ENCODE results near the gene TRIM24.

Gene TRIM24

GRCh38 chr7:138542183-138542582 is 82.1 kb downstream of the TRIM24 start:
- no peak for DNase-seq

- DNase-seq, result no peak
These were observed 83.7 kb downstream of the TRIM24 start for GRCh38 chr7:138543739-138544138.

DNA sequence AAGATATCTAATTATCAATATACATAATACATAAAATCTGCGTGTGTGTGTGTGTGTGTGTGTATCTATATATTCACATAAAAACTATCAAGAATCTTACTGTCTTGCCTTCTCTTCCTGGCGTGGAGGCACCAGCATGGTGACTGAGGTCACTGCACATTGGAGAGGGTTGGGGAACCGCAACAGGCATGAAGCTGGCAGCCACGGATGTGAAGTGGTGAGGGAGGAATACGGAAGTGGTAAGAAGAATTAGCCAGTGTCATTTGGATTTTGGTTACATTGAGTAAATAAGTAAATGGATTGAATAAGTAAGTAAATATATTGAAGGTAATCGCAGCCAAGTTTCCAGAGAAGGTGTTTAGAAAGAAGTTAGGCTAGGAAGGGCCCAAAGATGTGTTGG is 85.1 kb downstream of the TRIM24 start:
- DNase-seq, result no peak

GRCh38 chr7:138546064-138546619 is 86.1 kb downstream of the TRIM24 start:
- DNase-seq, result no peak

DNA sequence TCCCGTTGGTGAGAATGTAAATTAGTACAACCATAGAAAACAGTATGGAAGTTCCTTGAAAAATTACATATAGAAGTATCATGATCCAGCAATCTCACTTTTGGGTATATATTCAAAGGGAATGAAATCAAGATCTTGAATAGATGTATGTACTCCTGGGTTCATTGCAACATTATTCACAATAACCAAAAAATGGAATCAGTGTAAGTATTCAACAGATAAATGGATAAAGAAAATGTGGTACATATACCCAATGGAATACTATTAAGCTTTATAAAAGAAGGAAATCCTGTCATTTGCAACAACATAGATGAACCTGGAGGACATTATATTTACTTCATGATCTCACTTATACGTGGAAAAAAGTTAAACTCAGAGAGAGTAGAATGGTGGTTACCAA is 86.8 kb downstream of the TRIM24 start:
- DNase-seq, result no peak

GRCh38 chr7:138549082-138549481 is 89.0 kb downstream of the TRIM24 start:
- DNase-seq, result no peak

- no peak for DNase-seq
These were observed 90.3 kb downstream of the TRIM24 start for GRCh38 chr7:138550337-138550736.

DNA sequence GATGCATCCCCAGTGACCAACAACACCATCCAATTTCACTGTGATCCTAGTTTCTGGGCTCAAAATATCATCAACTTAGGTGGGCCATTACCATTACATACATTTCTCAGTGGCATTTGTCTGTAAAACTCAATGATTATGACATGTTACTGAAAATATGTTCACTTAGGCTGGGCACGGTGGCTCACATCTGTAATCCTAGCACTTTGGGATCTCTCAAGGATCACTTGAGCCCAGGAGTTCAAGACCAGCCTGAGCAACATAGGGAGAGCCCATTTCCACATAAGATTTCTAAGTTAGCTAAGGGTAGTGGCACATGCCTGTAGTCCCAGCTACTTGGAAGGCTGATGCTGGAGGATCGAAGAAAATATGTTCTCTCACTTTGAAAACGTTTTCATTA is 91.0 kb downstream of the TRIM24 start:
- no peak for DNase-seq

DNA sequence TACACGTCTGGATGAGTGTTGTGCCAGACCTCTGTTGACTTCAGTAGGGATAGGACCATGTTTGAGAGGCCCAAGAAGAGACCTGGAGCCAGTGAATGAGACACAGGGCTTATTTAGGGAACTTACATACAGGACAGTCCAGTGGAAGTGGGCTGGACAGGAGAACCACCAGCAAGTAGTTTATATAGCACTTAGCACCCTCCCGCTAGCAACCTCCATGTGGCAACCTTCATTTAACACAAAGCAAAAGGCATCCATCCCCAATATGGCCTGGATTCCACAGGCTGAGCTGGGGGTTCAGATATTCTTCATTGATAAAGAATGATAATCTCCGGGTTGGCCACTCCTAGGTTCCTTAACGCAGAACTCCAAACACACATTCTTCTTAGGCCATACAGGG is 93.7 kb downstream of the TRIM24 start:
- DNase-seq, result no peak

DNA sequence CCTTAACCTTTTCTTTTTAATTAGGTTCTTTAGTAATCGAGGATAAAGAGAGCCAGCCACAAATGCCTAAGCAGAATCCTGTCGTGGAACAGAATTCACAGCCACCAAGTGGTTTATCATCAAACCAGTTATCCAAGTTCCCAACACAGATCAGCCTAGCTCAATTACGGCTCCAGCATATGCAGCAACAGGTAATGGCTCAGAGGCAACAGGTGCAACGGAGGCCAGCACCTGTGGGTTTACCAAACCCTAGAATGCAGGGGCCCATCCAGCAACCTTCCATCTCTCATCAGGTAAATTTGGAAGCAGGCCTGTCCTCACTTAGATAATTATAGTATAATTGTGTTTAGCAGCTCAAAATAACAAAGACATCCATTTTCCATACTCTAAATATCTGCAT is 94.6 kb downstream of the TRIM24 start:
- no peak for DNase-seq

DNA sequence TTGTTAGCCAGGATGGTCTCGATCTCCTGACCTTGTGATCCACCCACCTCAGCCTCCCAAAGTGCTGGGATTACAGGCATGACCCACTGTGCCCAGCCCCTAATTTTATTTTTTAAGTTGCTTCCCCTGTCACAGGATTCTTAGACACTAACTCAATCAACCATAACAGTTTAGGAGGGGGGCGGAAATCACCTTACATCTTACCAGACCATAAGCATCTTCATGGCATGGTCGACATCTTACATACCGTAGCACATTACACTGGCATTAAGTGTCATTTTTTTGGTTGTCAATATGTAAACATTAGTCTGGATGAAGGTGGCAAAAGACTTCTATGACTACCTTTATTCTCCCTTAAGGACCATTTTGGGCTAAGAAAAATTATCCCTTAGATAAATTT is 95.6 kb downstream of the TRIM24 start:
- DNase-seq, result no peak

DNA sequence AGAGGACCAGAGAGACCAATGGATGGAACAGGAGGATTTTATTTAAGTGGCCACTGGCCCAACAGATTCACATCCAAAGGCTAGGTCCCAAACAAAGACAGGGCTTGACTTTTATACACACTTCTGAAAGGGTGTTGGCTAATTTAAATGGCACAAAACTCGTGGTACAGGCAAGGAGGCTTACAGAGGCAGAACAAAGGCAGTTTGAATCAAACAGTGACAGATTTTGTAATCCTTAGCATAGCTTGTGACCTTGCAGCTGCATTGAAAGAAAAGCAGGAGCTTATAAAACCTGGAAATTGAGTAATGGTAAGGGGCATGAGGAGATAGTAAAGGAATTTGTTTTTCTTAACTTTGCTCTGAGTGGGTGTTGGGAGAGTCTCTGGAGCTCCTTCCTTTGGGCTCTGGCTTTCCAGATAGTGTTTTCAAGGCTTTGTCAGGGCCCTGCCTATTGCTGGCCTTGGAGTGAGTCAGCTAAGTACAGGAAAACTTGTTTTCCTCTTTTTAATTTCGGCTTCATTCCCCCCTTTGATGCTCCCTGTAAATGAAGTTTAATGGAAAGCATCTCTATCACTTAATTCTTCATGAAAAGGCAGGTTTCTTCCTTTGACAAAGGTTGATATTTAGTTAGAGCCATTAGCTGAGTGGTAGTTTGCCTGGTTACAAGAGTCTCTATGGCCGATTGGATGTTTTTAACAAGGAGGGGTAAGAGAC is 96.9 kb downstream of the TRIM24 start:
- no peak for DNase-seq

- DNase-seq, result no peak
These were observed 99.4 kb downstream of the TRIM24 start for GRCh38 chr7:138559448-138559847.

DNA sequence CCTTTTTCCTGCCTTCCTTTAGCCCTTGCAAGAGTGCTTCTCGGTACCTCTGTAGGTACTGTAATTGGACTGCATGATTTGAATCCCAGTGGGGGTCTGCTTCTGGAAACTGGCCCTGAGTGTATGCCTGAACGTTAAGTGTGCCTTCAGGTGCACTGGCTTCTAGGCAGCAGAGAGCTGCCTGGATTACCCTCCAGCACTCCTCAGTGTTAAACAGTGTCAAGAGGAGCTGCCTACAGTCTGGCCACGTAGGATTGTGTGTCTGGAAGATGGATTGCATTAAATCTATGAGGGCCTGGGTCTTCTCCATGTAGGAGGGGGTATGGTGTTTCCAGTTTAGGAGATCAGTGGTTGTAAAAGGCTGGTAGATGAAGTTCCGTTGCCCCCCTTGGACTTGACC is 103.7 kb downstream of the TRIM24 start:
- DNase-seq, result no peak

DNA sequence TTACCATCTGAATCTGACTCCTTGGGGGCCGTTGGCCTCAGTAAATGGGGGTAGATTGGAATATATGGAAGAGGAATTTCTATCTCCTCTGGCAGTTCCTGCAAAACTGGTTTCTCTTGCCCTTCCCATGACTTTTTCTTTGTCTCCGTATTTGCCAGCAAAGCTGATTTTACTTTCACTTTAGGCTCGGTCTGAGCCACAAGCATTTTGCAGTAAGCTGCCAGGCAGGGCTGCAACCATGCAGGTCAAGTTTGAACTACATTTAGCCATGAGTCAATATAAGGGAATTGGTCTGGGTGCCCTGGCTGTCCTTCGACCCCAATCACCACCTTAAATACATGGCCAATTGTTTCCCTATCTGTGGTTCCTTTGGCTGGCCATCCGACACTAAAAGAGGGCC is 104.3 kb downstream of the TRIM24 start:
- DNase-seq, result no peak

DNA sequence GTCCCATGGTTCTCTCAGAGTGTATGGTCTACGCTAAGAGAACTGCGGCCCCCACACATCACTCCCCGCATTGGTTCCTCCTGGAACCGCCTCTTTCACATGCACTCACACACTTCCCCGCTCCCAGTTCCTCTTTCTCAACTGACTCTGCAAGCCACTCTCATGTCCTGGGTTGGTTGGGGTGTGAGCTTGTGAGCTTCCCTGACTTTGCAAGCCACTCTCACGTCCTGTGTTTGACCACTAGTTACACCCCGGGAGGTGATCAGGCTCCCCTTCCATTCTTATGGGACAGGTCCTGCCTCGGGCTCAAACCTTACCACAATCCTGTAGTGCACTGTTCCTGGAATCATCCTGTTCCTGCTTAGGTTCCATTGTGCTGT is 105.0 kb downstream of the TRIM24 start:
- no peak for DNase-seq

- DNase-seq, result no peak
These were observed 105.5 kb downstream of the TRIM24 start for GRCh38 chr7:138565451-138566114.

DNA sequence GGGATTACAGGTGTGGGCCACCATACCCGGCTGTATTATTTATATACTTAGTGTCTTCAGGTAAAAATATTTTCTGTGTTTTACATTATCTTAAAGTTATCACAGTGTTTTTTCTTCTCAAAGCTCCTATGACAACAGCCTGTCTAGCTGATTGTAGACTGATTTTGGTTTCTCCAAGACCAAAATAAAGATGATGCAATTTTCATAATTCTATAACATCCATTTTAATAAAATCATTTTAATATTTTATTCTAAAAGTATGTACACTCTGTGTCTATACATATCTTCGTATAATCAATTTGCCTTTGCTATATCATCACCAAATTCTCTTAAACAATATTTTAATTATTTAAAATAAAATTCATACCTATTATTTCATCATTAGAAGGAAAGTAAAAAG is 108.6 kb downstream of the TRIM24 start:
- DNase-seq, result no peak

- no peak for DNase-seq
These were observed 109.4 kb downstream of the TRIM24 start for GRCh38 chr7:138569418-138569817.

GRCh38 chr7:138570715-138571114 is 110.7 kb downstream of the TRIM24 start:
- DNase-seq, result no peak

- no peak for DNase-seq
These were observed 113.7 kb downstream of the TRIM24 start for GRCh38 chr7:138573741-138574140.

DNA sequence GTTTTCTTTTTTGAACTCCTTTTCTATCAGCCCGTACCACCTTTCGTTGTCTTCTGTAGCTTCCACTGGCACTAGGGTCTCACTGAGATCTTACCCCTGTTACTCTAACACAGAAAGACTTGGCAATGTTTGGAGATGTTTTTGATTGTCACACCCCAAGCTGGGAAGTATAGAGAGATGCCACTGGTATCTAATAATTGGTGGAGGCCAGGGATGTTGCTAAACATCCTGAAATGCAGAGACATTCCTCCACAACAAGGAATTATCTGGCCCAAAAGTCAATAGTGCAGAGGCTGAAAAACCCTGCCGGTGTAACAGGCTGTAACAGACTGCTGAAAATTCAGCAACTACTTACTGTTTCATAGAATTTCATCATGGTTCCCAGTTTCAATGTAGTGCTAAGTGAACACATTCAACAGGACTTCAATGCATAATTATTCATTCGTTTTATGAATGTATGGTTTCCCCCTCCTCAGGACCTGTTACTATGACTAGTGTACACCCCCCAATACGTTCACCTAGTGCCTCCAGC is 115.9 kb downstream of the TRIM24 start:
- DNase-seq, result no peak

GRCh38 chr7:138579136-138579535 is 119.1 kb downstream of the TRIM24 start:
- DNase-seq, result no peak

- DNase-seq, result no peak
These were observed 119.6 kb downstream of the TRIM24 start for GRCh38 chr7:138579671-138580070.
